MCF 10A (cell line): ENCODE measurements around the gene CYB5R2. TPM values are rescaled to one million over a fixed set of nuclear protein-coding genes. Genes with fewer than 3 reads are reported as not detected.

ENCODE experiments used
- Bru-seq: library from RNA; stranded (reverse); fragments of 400-500 nt; gene quantifications from one replicate; lab custom pipeline; 2021; lab: Mats Ljungman, UMichigan
- BruChase-seq, 2 experiments: library from RNA; stranded (reverse); fragments of 400-500 nt; gene quantifications; one replicate each; lab custom pipeline; 2021; lab: Mats Ljungman, UMichigan
- BruUV-seq: library from RNA; stranded (reverse); fragments of 400-500 nt; replicated peaks from 2 replicates; lab custom pipeline; 2021; lab: Mats Ljungman, UMichigan
- CTCF ChIA-PET: fragments of 300-600 bp; sonication (Branson Sonifier 250); formaldehyde crosslinking; extraction: SDS; loops from one replicate; lab custom pipeline; 2021; ENCODE audit warnings: antibody characterized with exemption, inconsistent platforms; lab: Yijun Ruan, JAX
- POLR2A ChIA-PET: fragments of 300-600, 350-650 bp; sonication (Branson Sonifier 250); formaldehyde crosslinking; extraction: SDS; loops from one replicate; lab custom pipeline; 2020; ENCODE audit warnings: antibody characterized with exemption, inconsistent platforms; lab: Yijun Ruan, JAX
- DNase-seq: peaks from one replicate; pipeline ENCODE4 v3.0.0-alpha.2; 2018; ENCODE audit not compliant: unreplicated experiment
- H3K27ac Mint-ChIP-seq: one replicate; pipeline ENCODE4 v1.8.0; 2022; ENCODE audit warnings: mild to moderate bottlenecking, low read depth, mixed read lengths; ENCODE audit not compliant: unreplicated experiment
- H3K27me3 Mint-ChIP-seq: one replicate; pipeline ENCODE4 v1.8.0; 2022; ENCODE audit warnings: mixed read lengths; ENCODE audit not compliant: insufficient read depth, unreplicated experiment
- H3K36me3 Mint-ChIP-seq: one replicate; pipeline ENCODE4 v1.8.0; 2022; ENCODE audit warnings: mild to moderate bottlenecking, moderate library complexity, mixed read lengths; ENCODE audit not compliant: insufficient read depth, unreplicated experiment
- H3K4me1 Mint-ChIP-seq: one replicate; pipeline ENCODE4 v1.8.0; 2022; ENCODE audit warnings: mixed read lengths; ENCODE audit not compliant: insufficient read depth, unreplicated experiment
- H3K4me3 Mint-ChIP-seq: one replicate; pipeline ENCODE4 v1.8.0; 2022; ENCODE audit warnings: mild to moderate bottlenecking, moderate library complexity, mixed read lengths; ENCODE audit not compliant: unreplicated experiment
- H3K9me3 Mint-ChIP-seq: one replicate; pipeline ENCODE4 v1.8.0; 2022; ENCODE audit warnings: mixed read lengths; ENCODE audit not compliant: unreplicated experiment
- intact Hi-C: fragments of 100-400 bp; cut with micrococcal nuclease; formaldehyde crosslinking; loops from 2 replicates; pipeline ENCODE4 v1.14.1; 2022
- long read RNA-seq: library from polyadenylated mRNA; stranded (forward); transcript quantifications from one replicate; pipeline ENCODE4 v2.0.0, GENCODE V29; 2022
- total RNA-seq: library from RNA; stranded (reverse); gene quantifications from 2 replicates; pipeline ENCODE4 v1.2.3, GENCODE V29; 2022
- TF ChIP-seq, protein P1 (sequence below): fragments of 200-600 bp; IDR thresholded peaks from one replicate; pipeline ENCODE4 v1.8.0; 2022; ENCODE audit warnings: antibody characterized with exemption, mild to moderate bottlenecking; ENCODE audit not compliant: unreplicated experiment

The CYB5R2 gene
- total RNA-seq (1.2 and 1.6 TPM in 2 replicates), Bru-seq, nascent RNA (percentile 22 among the genes with signal in this experiment), BruChase-seq, experiment 1, labeled RNA remaining after a 6-hour chase (percentile 29 among the genes with signal in this experiment), BruChase-seq, experiment 2, labeled RNA remaining after a 2-hour chase (percentile 19 among the genes with signal in this experiment)
- long read RNA-seq, partial matches to known transcripts, result 1 of 4 reads
- long read RNA-seq, other reads (novel, unspliced or antisense), result 3 of 4 reads

- POLR2A ChIA-PET, result no interaction called here
- Mint-ChIP-seq H3K27me3 (no peaks in the 10 kb centered on the region), H3K27ac (no peak within 1 kb of the TSS), H3K4me1 (peaks cover 20% of the 10 kb centered on the region), H3K36me3 (no peaks in the 10 kb centered on the region), H3K4me3 (no peak within 1 kb of the TSS), H3K9me3 (no peaks in the 10 kb centered on the region)
- TF ChIP-seq, protein P1, sequence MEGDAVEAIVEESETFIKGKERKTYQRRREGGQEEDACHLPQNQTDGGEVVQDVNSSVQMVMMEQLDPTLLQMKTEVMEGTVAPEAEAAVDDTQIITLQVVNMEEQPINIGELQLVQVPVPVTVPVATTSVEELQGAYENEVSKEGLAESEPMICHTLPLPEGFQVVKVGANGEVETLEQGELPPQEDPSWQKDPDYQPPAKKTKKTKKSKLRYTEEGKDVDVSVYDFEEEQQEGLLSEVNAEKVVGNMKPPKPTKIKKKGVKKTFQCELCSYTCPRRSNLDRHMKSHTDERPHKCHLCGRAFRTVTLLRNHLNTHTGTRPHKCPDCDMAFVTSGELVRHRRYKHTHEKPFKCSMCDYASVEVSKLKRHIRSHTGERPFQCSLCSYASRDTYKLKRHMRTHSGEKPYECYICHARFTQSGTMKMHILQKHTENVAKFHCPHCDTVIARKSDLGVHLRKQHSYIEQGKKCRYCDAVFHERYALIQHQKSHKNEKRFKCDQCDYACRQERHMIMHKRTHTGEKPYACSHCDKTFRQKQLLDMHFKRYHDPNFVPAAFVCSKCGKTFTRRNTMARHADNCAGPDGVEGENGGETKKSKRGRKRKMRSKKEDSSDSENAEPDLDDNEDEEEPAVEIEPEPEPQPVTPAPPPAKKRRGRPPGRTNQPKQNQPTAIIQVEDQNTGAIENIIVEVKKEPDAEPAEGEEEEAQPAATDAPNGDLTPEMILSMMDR, result no peak
- DNase-seq, result no peak
- CTCF ChIA-PET, result interaction anchor here (0.7 to 10.2 kb wide), 2 partner anchors 101 to 188 kb away, joined by 3 to 182 read pairs; no protein-coding TSS in a partner anchor
- no TSS peak for BruUV-seq
- intact Hi-C loops, result no loop called here
Observed at GRCh38 chr11:7672960-7673723, at the start of gene CYB5R2. TSS of gene CYB5R2 (minus strand) at chr11:7673500. CDS start at chr11:7672825, 675 bp downstream.

GRCh38 chr11:7714786-7715185, 41.5 kb upstream of the CYB5R2 start:
- intact Hi-C loops, result no loop called here
- no peak for DNase-seq
- BruUV-seq, result no TSS peak
- CTCF ChIA-PET, result no interaction called here
- TF ChIP-seq, protein P1, result no peak
- Mint-ChIP-seq H3K4me3 (no peak overlapping the region), H3K36me3 (no peaks in the 10 kb centered on the region), H3K27me3 (peaks cover 56% of the 10 kb centered on the region), H3K4me1 (no peaks in the 10 kb centered on the region), H3K27ac (no peak overlapping the region), H3K9me3 (no peaks in the 10 kb centered on the region)
- POLR2A ChIA-PET, result no interaction called here

DNA sequence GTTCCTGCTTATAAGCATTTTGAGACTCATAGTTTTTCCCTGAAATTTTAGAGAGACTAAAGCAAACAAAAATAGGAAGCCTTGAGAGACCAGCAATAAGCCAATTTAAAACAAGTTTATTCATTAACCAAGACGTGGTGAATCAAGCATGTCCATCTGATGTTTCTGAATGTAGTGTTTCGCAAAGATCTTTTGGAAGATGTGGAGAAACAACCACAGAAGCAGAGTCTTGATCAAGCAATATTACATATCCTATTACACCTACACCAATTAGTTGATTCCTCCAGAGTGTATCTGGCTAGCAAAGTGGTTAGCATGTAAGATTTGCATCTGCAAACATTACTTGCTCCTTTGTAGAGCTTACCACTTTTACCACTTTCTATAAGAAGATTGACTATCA, 33.1 kb upstream of the CYB5R2 start, which contains the start of gene OVCH2:
Gene OVCH2, minus strand, starts transcription at position 101 of the 400 bp plus-strand sequence. Its CDS starts 83 bp downstream, at position 18.
- intact Hi-C loops, result no loop called here
- TF ChIP-seq, protein P1, result no peak
- ChIA-PET POLR2A (no interaction called here), CTCF (no interaction called here)
- H3K9me3 Mint-ChIP-seq, result no peaks in the 10 kb centered on the region
- H3K27ac Mint-ChIP-seq, result no peak within 1 kb of the TSS
- H3K36me3 Mint-ChIP-seq, result no peaks in the 10 kb centered on the region
- H3K4me3 Mint-ChIP-seq, result no peak within 1 kb of the TSS
- no peak for DNase-seq
- peaks cover 38% of the 10 kb centered on the region for H3K27me3 Mint-ChIP-seq
- H3K4me1 Mint-ChIP-seq, result no peaks in the 10 kb centered on the region
- BruUV-seq, result no TSS peak

DNA sequence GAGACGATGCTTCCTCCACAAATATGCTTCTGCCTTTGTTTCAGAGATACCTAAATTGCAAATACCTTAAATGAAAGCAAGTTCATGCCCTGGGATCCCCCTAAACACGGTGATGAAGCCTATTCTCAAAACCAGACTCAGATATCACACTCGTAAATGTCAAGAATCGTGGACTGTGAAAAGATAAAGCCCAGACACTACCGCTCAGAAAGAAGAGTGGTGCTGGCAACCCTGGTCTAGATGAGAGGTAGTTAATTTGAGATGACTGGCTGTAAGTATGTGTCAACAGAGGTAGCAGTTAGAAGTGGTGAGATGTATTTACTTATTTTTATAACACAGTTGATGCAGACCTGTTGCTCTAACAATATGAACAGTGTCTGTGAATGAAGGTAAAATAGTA, 30.4 kb upstream of the CYB5R2 start:
- CTCF ChIA-PET, result interaction anchor here (0.5 kb wide), 1 partner anchor 364 kb away, joined by 4 read pairs; no protein-coding TSS in a partner anchor
- intact Hi-C loops, result no loop called here

More for the DNA sequence above, 30.4 kb upstream of the CYB5R2 start:
- Mint-ChIP-seq H3K4me1 (no peaks in the 10 kb centered on the region), H3K27me3 (peaks cover 22% of the 10 kb centered on the region), H3K4me3 (no peak overlapping the region), H3K27ac (no peak overlapping the region), H3K36me3 (no peaks in the 10 kb centered on the region), H3K9me3 (no peaks in the 10 kb centered on the region)
- TF ChIP-seq, protein P1, result no peak
- DNase-seq, result no peak
- no TSS peak for BruUV-seq
- POLR2A ChIA-PET, result no interaction called here
